ENCODE data around the gene COL13A1. TPM values are rescaled to one million over a fixed set of nuclear protein-coding genes. Genes with fewer than 3 reads are reported as not detected.

Gene COL13A1
- total RNA-seq (10 to 100 TPM in 1 of 2 donors, 1 to 10 TPM in 1; 9.3 to 13.6 TPM), polyA plus RNA-seq (10 to 100 TPM in 1 of 2 donors, 1 to 10 TPM in 1; 3.5 to 32.8 TPM)
- long read RNA-seq, donor 1, partial matches to known transcripts, result 2 of 27 reads
- long read RNA-seq, donor 1, other reads (novel, unspliced or antisense), result 25 of 27 reads
- long read RNA-seq, donor 2, partial matches to known transcripts, result 1 of 16 reads
- long read RNA-seq, donor 2, other reads (novel, unspliced or antisense), result 13 of 16 reads

GRCh38 chr10:69801434-69802315 lies at the start of gene COL13A1:
Gene COL13A1 (plus strand): TSS chr10:69801906. CDS start chr10:69802424, 518 bp downstream.
- Histone ChIP-seq H3K4me1 (ENCODE audit: control insufficient read depth in 1 of 2, insufficient read depth in 2 of 2, low read length in 2 of 2) (no peaks in the 10 kb centered on the region), H3K9me3 (ENCODE audit: control insufficient read depth, low read length) (no peaks in the 10 kb centered on the region), H3K27ac (ENCODE audit: low read depth in 1 of 2, low read length in 2 of 2) (peak within 1 kb of the TSS in 1 of 2 donors; percentile 1), H3K36me3 (ENCODE audit: control insufficient read depth in 1 of 2, insufficient read depth in 2 of 2, low read length in 1 of 2) (no peaks in the 10 kb centered on the region), H3K27me3 (ENCODE audit: control insufficient read depth in 1 of 2, insufficient read depth in 2 of 2, low read length in 1 of 2) (no peaks in the 10 kb centered on the region), H3K4me3 (ENCODE audit: low read length in 2 of 2) (peak within 1 kb of the TSS; percentile 44 to 53)
- intact Hi-C loops (cut with DNase I), result loop anchor here (2.0 to 5.0 kb wide), 5 partner anchors 59 to 159 kb away; no protein-coding TSS in a partner anchor
- peak; percentile 24 for ATAC-seq (ENCODE audit: low FRiP score)
- peak; percentile 74 to 86 for DNase-seq
- WGBS, 2 donors, result 1 to 2% methylated on average over 50 to 58 of the region's 58 CpGs

- no peaks in the 10 kb centered on the region for H3K27me3 ChIP-seq (ENCODE audit: control insufficient read depth in 1 of 2, insufficient read depth in 2 of 2, low read length in 1 of 2)
- peaks cover 2% of the 10 kb centered on the region in 2 donors for H3K4me1 ChIP-seq (ENCODE audit: control insufficient read depth in 1 of 2, insufficient read depth in 2 of 2, low read length in 2 of 2)
- H3K36me3 ChIP-seq (ENCODE audit: control insufficient read depth in 1 of 2, insufficient read depth in 2 of 2, low read length in 1 of 2), result no peaks in the 10 kb centered on the region
- DNase-seq (peak in 1 of 2 donors; percentile 26), ATAC-seq (ENCODE audit: low FRiP score) (no peak)
- H3K27ac ChIP-seq (ENCODE audit: low read depth in 1 of 2, low read length in 2 of 2), result no peak overlapping the region
- H3K9me3 ChIP-seq (ENCODE audit: control insufficient read depth, low read length), result no peaks in the 10 kb centered on the region
- H3K4me3 ChIP-seq (ENCODE audit: low read length in 2 of 2), result no peak overlapping the region
- WGBS, 2 donors, result 95 to 97% methylated on average over 7 of the region's 7 CpGs
- intact Hi-C loops (cut with DNase I), result no loop called here
Observed at GRCh38 chr10:69752479-69752878, 49.2 kb upstream of the COL13A1 start.

GRCh38 chr10:69756279-69756678 lies 45.4 kb upstream of the COL13A1 start:
- Histone ChIP-seq H3K4me1 (ENCODE audit: control insufficient read depth in 1 of 2, insufficient read depth in 2 of 2, low read length in 2 of 2) (no peaks in the 10 kb centered on the region), H3K4me3 (ENCODE audit: low read length in 2 of 2) (no peak overlapping the region), H3K27ac (ENCODE audit: low read depth in 1 of 2, low read length in 2 of 2) (no peak overlapping the region), H3K27me3 (ENCODE audit: control insufficient read depth in 1 of 2, insufficient read depth in 2 of 2, low read length in 1 of 2) (no peaks in the 10 kb centered on the region), H3K36me3 (ENCODE audit: control insufficient read depth in 1 of 2, insufficient read depth in 2 of 2, low read length in 1 of 2) (no peaks in the 10 kb centered on the region), H3K9me3 (ENCODE audit: control insufficient read depth, low read length) (no peaks in the 10 kb centered on the region)
- ATAC-seq (ENCODE audit: low FRiP score) (no peak), DNase-seq (no peak)
- WGBS, 2 donors, result 73 to 86% methylated on average over 1 of the region's 1 CpG
- intact Hi-C loops (cut with DNase I), result no loop called here

GRCh38 chr10:69757206-69757552 lies 44.5 kb upstream of the COL13A1 start:
- Histone ChIP-seq H3K27ac (ENCODE audit: low read depth in 1 of 2, low read length in 2 of 2) (peak overlapping the region; percentile 11 to 46), H3K27me3 (ENCODE audit: control insufficient read depth in 1 of 2, insufficient read depth in 2 of 2, low read length in 1 of 2) (no peaks in the 10 kb centered on the region), H3K4me3 (ENCODE audit: low read length in 2 of 2) (no peak overlapping the region), H3K4me1 (ENCODE audit: control insufficient read depth in 1 of 2, insufficient read depth in 2 of 2, low read length in 2 of 2) (no peaks in the 10 kb centered on the region), H3K9me3 (ENCODE audit: control insufficient read depth, low read length) (no peaks in the 10 kb centered on the region), H3K36me3 (ENCODE audit: control insufficient read depth in 1 of 2, insufficient read depth in 2 of 2, low read length in 1 of 2) (no peaks in the 10 kb centered on the region)
- WGBS, 2 donors, result 59 to 62% methylated on average over 5 of the region's 5 CpGs
- intact Hi-C loops (cut with DNase I), result no loop called here
- DNase-seq, result no peak
- no peak for ATAC-seq (ENCODE audit: low FRiP score)

- no peaks in the 10 kb centered on the region for H3K36me3 ChIP-seq (ENCODE audit: control insufficient read depth in 1 of 2, insufficient read depth in 2 of 2, low read length in 1 of 2)
- WGBS, 2 donors, result 31 to 38% methylated on average over 10 of the region's 10 CpGs
- peak; percentile 86 to 90 for DNase-seq
- no peaks in the 10 kb centered on the region for H3K27me3 ChIP-seq (ENCODE audit: control insufficient read depth in 1 of 2, insufficient read depth in 2 of 2, low read length in 1 of 2)
- peak overlapping the region; percentile 11 to 46 for H3K27ac ChIP-seq (ENCODE audit: low read depth in 1 of 2, low read length in 2 of 2)
- intact Hi-C loops (cut with DNase I), result no loop called here
- peak; percentile 82 for ATAC-seq (ENCODE audit: low FRiP score)
- no peak overlapping the region for H3K4me3 ChIP-seq (ENCODE audit: low read length in 2 of 2)
- no peaks in the 10 kb centered on the region for H3K9me3 ChIP-seq (ENCODE audit: control insufficient read depth, low read length)
- H3K4me1 ChIP-seq (ENCODE audit: control insufficient read depth in 1 of 2, insufficient read depth in 2 of 2, low read length in 2 of 2), result no peaks in the 10 kb centered on the region
Observed at GRCh38 chr10:69757553-69758309, 44.0 kb upstream of the COL13A1 start.

- DNase-seq (no peak), ATAC-seq (ENCODE audit: low FRiP score) (no peak)
- Histone ChIP-seq H3K27me3 (ENCODE audit: control insufficient read depth in 1 of 2, insufficient read depth in 2 of 2, low read length in 1 of 2) (no peaks in the 10 kb centered on the region), H3K4me3 (ENCODE audit: low read length in 2 of 2) (no peak overlapping the region), H3K4me1 (ENCODE audit: control insufficient read depth in 1 of 2, insufficient read depth in 2 of 2, low read length in 2 of 2) (no peaks in the 10 kb centered on the region), H3K9me3 (ENCODE audit: control insufficient read depth, low read length) (no peaks in the 10 kb centered on the region), H3K27ac (ENCODE audit: low read depth in 1 of 2, low read length in 2 of 2) (peak overlapping the region in 1 of 2 donors; percentile 46), H3K36me3 (ENCODE audit: control insufficient read depth in 1 of 2, insufficient read depth in 2 of 2, low read length in 1 of 2) (no peaks in the 10 kb centered on the region)
- WGBS, 2 donors, result 83 to 87% methylated on average over 1 of the region's 1 CpG
- intact Hi-C loops (cut with DNase I), result no loop called here
Observed at GRCh38 chr10:69758310-69758728, 43.4 kb upstream of the COL13A1 start.

GRCh38 chr10:69759641-69760040 lies 42.1 kb upstream of the COL13A1 start:
- WGBS, 2 donors, result 88 to 92% methylated on average over 6 of the region's 6 CpGs
- Histone ChIP-seq H3K27ac (ENCODE audit: low read depth in 1 of 2, low read length in 2 of 2) (no peak overlapping the region), H3K36me3 (ENCODE audit: control insufficient read depth in 1 of 2, insufficient read depth in 2 of 2, low read length in 1 of 2) (no peaks in the 10 kb centered on the region), H3K4me1 (ENCODE audit: control insufficient read depth in 1 of 2, insufficient read depth in 2 of 2, low read length in 2 of 2) (no peaks in the 10 kb centered on the region), H3K9me3 (ENCODE audit: control insufficient read depth, low read length) (no peaks in the 10 kb centered on the region), H3K27me3 (ENCODE audit: control insufficient read depth in 1 of 2, insufficient read depth in 2 of 2, low read length in 1 of 2) (no peaks in the 10 kb centered on the region), H3K4me3 (ENCODE audit: low read length in 2 of 2) (no peak overlapping the region)
- ATAC-seq (ENCODE audit: low FRiP score) (no peak), DNase-seq (no peak)
- intact Hi-C loops (cut with DNase I), result no loop called here

- Histone ChIP-seq H3K4me1 (ENCODE audit: control insufficient read depth in 1 of 2, insufficient read depth in 2 of 2, low read length in 2 of 2) (no peaks in the 10 kb centered on the region), H3K27me3 (ENCODE audit: control insufficient read depth in 1 of 2, insufficient read depth in 2 of 2, low read length in 1 of 2) (no peaks in the 10 kb centered on the region), H3K9me3 (ENCODE audit: control insufficient read depth, low read length) (no peaks in the 10 kb centered on the region), H3K27ac (ENCODE audit: low read depth in 1 of 2, low read length in 2 of 2) (no peak overlapping the region), H3K4me3 (ENCODE audit: low read length in 2 of 2) (no peak overlapping the region), H3K36me3 (ENCODE audit: control insufficient read depth in 1 of 2, insufficient read depth in 2 of 2, low read length in 1 of 2) (no peaks in the 10 kb centered on the region)
- ATAC-seq (ENCODE audit: low FRiP score) (no peak), DNase-seq (no peak)
- WGBS, 2 donors, result 91% methylated on average over 5 of the region's 5 CpGs
- intact Hi-C loops (cut with DNase I), result no loop called here
Observed at GRCh38 chr10:69760072-69760471, 41.6 kb upstream of the COL13A1 start.
